HG03354 (cell line): ENCODE results near the gene KCTD18.
A peak's percentile ranks its signal among the peaks of the same experiment; 100 is the strongest.

Experiments
- ATAC-seq: cut with Tn5 transposase; IDR thresholded peaks from one replicate; pipeline ENCODE4 v1.9.1; 2021; ENCODE audit warnings: mild to moderate bottlenecking; ENCODE audit not compliant: unreplicated experiment, poor library complexity, severe bottlenecking

The KCTD18 gene

GRCh38 chr2:200490001-200490400 is 19.9 kb downstream of the KCTD18 start:
- no peak for ATAC-seq

GRCh38 chr2:200488169-200488568 is 21.7 kb downstream of the KCTD18 start:
- ATAC-seq, result no peak

GRCh38 chr2:200486529-200486928 is 23.3 kb downstream of the KCTD18 start:
- ATAC-seq, result no peak

GRCh38 chr2:200484934-200485333 is 24.9 kb downstream of the KCTD18 start:
- ATAC-seq, result no peak

GRCh38 chr2:200483729-200484198 is 26.1 kb downstream of the KCTD18 start:
- ATAC-seq, result peak; percentile 70

GRCh38 chr2:200482194-200482593 is 27.7 kb downstream of the KCTD18 start:
- peak; percentile 59 for ATAC-seq

GRCh38 chr2:200479692-200480265 is 30.1 kb downstream of the KCTD18 start:
- ATAC-seq, result no peak

- no peak for ATAC-seq
Observed at GRCh38 chr2:200477667-200478131, 32.2 kb downstream of the KCTD18 start.

- ATAC-seq, result no peak
Observed at GRCh38 chr2:200476836-200477235, 33.0 kb downstream of the KCTD18 start.

- ATAC-seq, result no peak
Observed at GRCh38 chr2:200475795-200476194, 34.1 kb downstream of the KCTD18 start.

GRCh38 chr2:200472853-200473464 is 36.9 kb downstream of the KCTD18 start:
- no peak for ATAC-seq

- ATAC-seq, result peak; percentile 23
Observed at GRCh38 chr2:200471928-200472645, 37.8 kb downstream of the KCTD18 start.

GRCh38 chr2:200471324-200471848 is 38.5 kb downstream of the KCTD18 start:
- ATAC-seq, result peak; percentile 87

- no peak for ATAC-seq
Observed at GRCh38 chr2:200470230-200470629, 39.6 kb downstream of the KCTD18 start.

GRCh38 chr2:200469708-200470211 is 40.1 kb downstream of the KCTD18 start:
- no peak for ATAC-seq

- no peak for ATAC-seq
Observed at GRCh38 chr2:200467806-200468681, 41.8 kb downstream of the KCTD18 start.

GRCh38 chr2:200466425-200467418 is 43.1 kb downstream of the KCTD18 start:
- ATAC-seq, result no peak

GRCh38 chr2:200463452-200463851 is 46.4 kb downstream of the KCTD18 start:
- ATAC-seq, result no peak
